GM12892 (cell line): Measurements from ENCODE around the gene STKLD1.
"Not testable (repeated sequence)": the region's sequence is repeated elsewhere in the genome, so short reads cannot be mapped to it uniquely, and the experiment has no call there.

Experiments
- DNase-seq: peaks from one replicate; pipeline ENCODE4 v3.0.0; 2011; ENCODE audit not compliant: insufficient read length
- FAIRE-seq: peaks from 2 replicates; lab custom pipeline; 2011; peaks lifted over from hg19 to GRCh38; lab: Jason Lieb, UNC
- POLR2A ChIP-seq: IDR thresholded peaks from 2 replicates; pipeline ENCODE4 v1.6.1; 2011; ENCODE audit warnings: low read depth, low read length, control low read depth
- POLR2AphosphoS5 ChIP-seq: IDR thresholded peaks from 2 replicates; pipeline ENCODE4 v1.6.1; 2011; ENCODE audit warnings: low read depth, low read length, control low read depth
- TAF1 ChIP-seq: IDR thresholded peaks from 2 replicates; pipeline ENCODE4 v1.6.1; 2011; ENCODE audit warnings: low read depth, mild to moderate bottlenecking, control low read depth, low read length, borderline replicate concordance

The STKLD1 gene

DNA sequence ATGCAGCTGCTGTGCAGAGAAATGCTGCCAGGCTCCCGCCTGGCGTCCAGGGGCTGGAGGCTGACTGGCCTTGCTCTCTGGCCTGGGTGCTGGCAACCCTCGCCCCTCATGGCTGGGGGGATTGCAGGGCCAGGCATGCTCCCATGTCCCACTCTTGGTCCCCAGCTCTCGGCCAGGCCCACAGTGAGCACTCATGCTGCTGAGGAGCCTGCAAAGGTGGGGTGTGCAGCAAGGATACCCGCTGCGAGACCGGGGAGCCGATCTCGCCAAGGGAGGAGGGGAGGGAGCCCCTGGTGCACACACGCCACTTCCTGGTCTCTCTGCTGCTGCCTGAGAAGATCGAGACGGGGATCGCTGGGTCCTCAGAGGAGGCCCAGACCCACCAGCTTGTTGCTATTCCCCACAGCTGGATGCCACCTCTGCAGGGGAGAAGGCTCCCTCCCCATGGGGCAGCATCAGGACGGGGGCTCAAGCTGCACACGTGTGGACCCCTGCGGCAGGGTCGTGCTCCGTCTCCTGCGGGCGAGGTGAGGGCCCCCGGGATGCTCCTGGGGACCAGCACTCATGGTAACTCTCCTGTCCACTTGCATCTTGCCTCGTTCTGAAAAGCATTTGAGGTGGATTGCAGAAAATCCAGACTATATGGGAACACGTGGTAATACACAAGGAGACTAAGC lies 69.3 kb downstream of the STKLD1 start:
- FAIRE-seq (no peak), DNase-seq (no peak)
- no peak for TF ChIP-seq POLR2AphosphoS5
- no peak for TF ChIP-seq POLR2A
- no peak for TF ChIP-seq TAF1

DNA sequence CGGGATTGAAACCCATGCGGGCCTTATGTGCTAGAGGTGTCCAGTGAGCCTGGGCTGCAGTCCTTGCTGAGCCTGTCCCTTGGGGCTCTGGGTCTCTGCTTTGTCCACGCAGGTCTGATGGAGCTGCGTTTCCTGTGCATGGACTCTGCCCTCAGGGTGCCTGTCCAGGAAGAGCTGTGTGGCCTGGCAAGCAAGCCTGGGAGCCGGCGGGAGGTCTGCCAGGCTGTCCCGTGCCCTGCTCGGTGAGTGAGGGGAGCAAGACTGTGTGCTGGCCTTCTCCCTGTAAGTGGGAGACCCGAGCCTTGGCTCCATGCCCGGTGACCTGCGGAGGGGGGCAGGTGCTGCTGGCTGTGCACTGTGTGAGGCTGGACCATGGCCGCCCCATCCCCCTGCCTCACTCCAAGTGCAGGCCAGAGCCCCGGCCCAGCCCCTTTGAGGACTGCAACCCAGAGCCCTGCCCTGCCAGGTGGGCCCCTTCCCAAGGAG lies 72.4 kb downstream of the STKLD1 start:
- FAIRE-seq (no peak), DNase-seq (no peak)
- TF ChIP-seq TAF1 (no peak), POLR2AphosphoS5 (no peak), POLR2A (no peak)

GRCh38 chr9:133449760-133450159 lies 73.6 kb downstream of the STKLD1 start:
- no peak for DNase-seq

DNA sequence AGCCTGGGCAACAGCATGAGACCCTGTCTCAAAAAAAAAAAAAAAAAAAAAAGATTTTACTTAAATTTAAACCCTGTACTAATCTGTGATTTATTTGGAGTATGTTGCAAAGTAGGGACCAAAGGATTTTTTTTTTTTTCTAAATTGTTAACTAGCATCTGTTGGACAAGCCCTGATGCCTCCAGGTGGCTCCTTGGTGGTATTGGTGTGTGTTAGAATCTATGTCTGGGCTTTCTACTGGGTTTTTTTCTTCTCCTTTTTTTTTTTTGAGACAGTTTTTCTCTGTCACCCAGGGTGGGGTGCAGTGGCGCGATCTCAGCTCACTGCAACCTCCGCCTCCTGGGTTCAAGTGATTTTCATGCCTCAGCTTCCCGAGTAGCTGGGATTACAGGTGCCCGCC lies 75.7 kb downstream of the STKLD1 start:
- DNase-seq, FAIRE-seq: not testable (repeated sequence)

More at GRCh38 chr9:133449760-133450159, 73.6 kb downstream of the STKLD1 start:
- no peak for TF ChIP-seq POLR2A
- TF ChIP-seq TAF1, result no peak
- no peak for TF ChIP-seq POLR2AphosphoS5
- FAIRE-seq, result no peak

GRCh38 chr9:133452562-133452961 lies 76.4 kb downstream of the STKLD1 start:
- no peak for FAIRE-seq
- DNase-seq, result no peak
- TF ChIP-seq POLR2AphosphoS5 (no peak), TAF1 (no peak), POLR2A (no peak)

GRCh38 chr9:133453651-133454050 lies 77.5 kb downstream of the STKLD1 start:
- no peak for FAIRE-seq
- no peak for DNase-seq
- TF ChIP-seq POLR2A (no peak), POLR2AphosphoS5 (no peak), TAF1 (no peak)

DNA sequence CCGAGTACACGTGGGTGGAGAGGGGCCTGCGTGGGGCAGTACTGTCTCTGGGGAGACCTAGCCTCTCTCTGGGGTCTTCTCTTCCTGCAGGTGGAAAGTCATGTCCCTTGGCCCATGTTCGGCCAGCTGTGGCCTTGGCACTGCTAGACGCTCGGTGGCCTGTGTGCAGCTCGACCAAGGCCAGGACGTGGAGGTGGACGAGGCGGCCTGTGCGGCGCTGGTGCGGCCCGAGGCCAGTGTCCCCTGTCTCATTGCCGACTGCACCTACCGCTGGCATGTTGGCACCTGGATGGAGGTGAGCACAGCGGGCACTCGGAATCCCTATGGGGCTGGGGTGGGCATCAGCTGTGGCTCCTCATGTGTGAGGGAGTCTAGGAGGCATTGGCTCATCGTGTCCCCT lies 78.2 kb downstream of the STKLD1 start:
- DNase-seq, result no peak
- no peak for FAIRE-seq
- TF ChIP-seq POLR2AphosphoS5, result no peak
- no peak for TF ChIP-seq POLR2A
- TF ChIP-seq TAF1, result no peak

- no peak for FAIRE-seq
Measured at GRCh38 chr9:133454943-133455673, 78.9 kb downstream of the STKLD1 start.

More at GRCh38 chr9:133454943-133455673, 78.9 kb downstream of the STKLD1 start:
- no peak for TF ChIP-seq POLR2AphosphoS5
- no peak for TF ChIP-seq POLR2A
- TF ChIP-seq TAF1, result no peak
- DNase-seq, result no peak
